OCI-LY7 (cell line): ENCODE results near the gene SMAD5. TPM values are rescaled to one million over a fixed set of nuclear protein-coding genes. Genes with fewer than 3 reads are reported as not detected.

Experiments used
- BruUV-seq: library from RNA; stranded (reverse); fragments of 400-500 nt; replicated peaks from 2 replicates; lab custom pipeline; 2021; lab: Mats Ljungman, UMichigan
- CTCF ChIA-PET: fragments of 300-600 bp; sonication (Branson Sonifier 250); formaldehyde crosslinking; loops from one replicate; lab custom pipeline; 2022; ENCODE audit warnings: antibody characterized with exemption; ENCODE audit not compliant: unreplicated experiment; lab: Charles Lee
- POLR2A ChIA-PET: fragments of 300-600 bp; sonication (Branson Sonifier 250); formaldehyde crosslinking; loops from one replicate; lab custom pipeline; 2022; ENCODE audit warnings: antibody characterized with exemption; lab: Charles Lee
- DNase-seq: peaks from one replicate; pipeline ENCODE4 v3.0.0-alpha.2; 2015; ENCODE audit warnings: low spot score
- H2AFZ ChIP-seq: fragments of 200-600 bp; sonication (generic), shearing (Covaris generic); 2 replicates; pipeline ENCODE4 v1.6.1; 2014; ENCODE audit warnings: mild to moderate bottlenecking, antibody characterized with exemption, low read length, moderate library complexity
- H3K27ac ChIP-seq: fragments of 200-600 bp; sonication (generic); 2 replicates; pipeline ENCODE4 v1.5.1; 2014; ENCODE audit warnings: mixed run types, low read depth, mild to moderate bottlenecking, moderate library complexity, low read length, inconsistent platforms; ENCODE audit not compliant: poor library complexity, severe bottlenecking
- H3K36me3 ChIP-seq: fragments of 200-600 bp; sonication (generic); 2 replicates; pipeline ENCODE4 v1.6.1; 2014; ENCODE audit warnings: mild to moderate bottlenecking, antibody characterized with exemption, low read length, moderate library complexity, mixed read lengths; ENCODE audit not compliant: insufficient read depth
- H3K4me1 ChIP-seq: fragments of 200-600 bp; sonication (generic); 2 replicates; pipeline ENCODE4 v1.5.1; 2014; ENCODE audit warnings: mild to moderate bottlenecking, low read length; ENCODE audit not compliant: insufficient read depth, poor library complexity, severe bottlenecking
- H3K4me2 ChIP-seq: fragments of 200-600 bp; sonication (generic); 2 replicates; pipeline ENCODE4 v1.6.1; 2014; ENCODE audit warnings: mild to moderate bottlenecking, low read length
- H3K4me3 ChIP-seq: fragments of 200-600 bp; sonication (generic); 2 replicates; pipeline ENCODE4 v1.5.1; 2014; ENCODE audit warnings: mild to moderate bottlenecking, low read depth, low read length; ENCODE audit not compliant: poor library complexity, severe bottlenecking
- H3K79me2 ChIP-seq: fragments of 200-600 bp; sonication (generic); 2 replicates; pipeline ENCODE4 v1.6.1; 2016; ENCODE audit warnings: low read depth, mild to moderate bottlenecking, low read length, moderate library complexity, mixed read lengths; ENCODE audit not compliant: insufficient read depth
- H3K9me2 ChIP-seq: fragments of 200-600 bp; sonication (generic); 2 replicates; pipeline ENCODE4 v1.6.1; 2016; ENCODE audit warnings: mild to moderate bottlenecking, low read length, mixed read lengths; ENCODE audit not compliant: insufficient read depth
- H3K9me3 ChIP-seq: fragments of 200-600 bp; sonication (generic); 2 replicates; pipeline ENCODE4 v1.6.1; 2014; ENCODE audit warnings: mild to moderate bottlenecking, mixed run types, low read length, mixed read lengths
- H4K20me1 ChIP-seq: fragments of 200-600 bp; sonication (generic); 2 replicates; pipeline ENCODE4 v1.6.1; 2014; ENCODE audit warnings: mild to moderate bottlenecking, antibody characterized with exemption, low read length, moderate library complexity, mixed read lengths; ENCODE audit not compliant: insufficient read depth
- CTCF ChIP-seq: fragments of 200-600 bp; sonication (generic); conservative IDR thresholded peaks from 2 replicates; pipeline ENCODE4 v1.5.1; 2014; ENCODE audit warnings: mild to moderate bottlenecking, antibody characterized with exemption, low read length, moderate library complexity, mixed read lengths
- EZH2phosphoT487 ChIP-seq: fragments of 200-600 bp; sonication (generic); IDR thresholded peaks from 2 replicates; pipeline ENCODE4 v1.6.1; 2018; ENCODE audit warnings: low read depth, borderline replicate concordance, mild to moderate bottlenecking, mixed run types, antibody characterized with exemption, low read length, moderate library complexity, mixed read lengths
- intact Hi-C: fragments of 100-400 bp; cut with micrococcal nuclease; formaldehyde crosslinking; loops from one replicate; pipeline ENCODE4 v1.10.0; 2022; ENCODE audit not compliant: unreplicated experiment
- total RNA-seq, 2 experiments: library from RNA; depleted of rRNA in 1 of 2; stranded (reverse); fragments of >200 nt in 1 of 2; shearing (Covaris generic) in 1 of 2; gene quantifications; 2 replicates each; pipeline ENCODE4 v1.2.3, GENCODE V29; 2014 to 2022

SMAD5 gene
- total RNA-seq, 2 experiments from 2014 or later = 32.9 to 94.5 TPM

GRCh38 chr5:136104306-136104965 is 28.2 kb upstream of the SMAD5 start:
- Histone ChIP-seq H4K20me1 (no peaks in the 10 kb centered on the region), H3K4me1 (peaks cover 10% of the 10 kb centered on the region), H3K4me3 (no peak overlapping the region), H3K36me3 (no peaks in the 10 kb centered on the region), H3K9me2 (no peaks in the 10 kb centered on the region), H3K27ac (no peak overlapping the region), H3K4me2 (peak overlapping the region; percentile 28), H3K9me3 (no peaks in the 10 kb centered on the region), H2AFZ (peak overlapping the region; percentile 94), H3K79me2 (no peaks in the 10 kb centered on the region)
- intact Hi-C loops = no loop called here
- TF ChIP-seq CTCF (no peak), EZH2phosphoT487 (no peak)
- ChIA-PET CTCF (interaction anchor here (1.6 kb wide), 1 partner anchor 21 kb away, joined by 4 read pairs; no protein-coding TSS in a partner anchor), POLR2A (interaction anchor here (0.5 to 1.5 kb wide), 7 partner anchors 9 to 920 kb away, joined by 3 to 5 read pairs (median 3); partner anchors contain the start of gene SMAD5)
- DNase-seq = peak; percentile 30
- BruUV-seq = no TSS peak

GRCh38 chr5:136106351-136107031 is 26.2 kb upstream of the SMAD5 start:
- Histone ChIP-seq H3K9me3 (no peaks in the 10 kb centered on the region), H3K9me2 (no peaks in the 10 kb centered on the region), H3K4me2 (no peak overlapping the region), H3K4me3 (no peak overlapping the region), H3K27ac (no peak overlapping the region), H2AFZ (no peak overlapping the region), H3K36me3 (no peaks in the 10 kb centered on the region), H3K4me1 (peaks cover 19% of the 10 kb centered on the region), H4K20me1 (no peaks in the 10 kb centered on the region), H3K79me2 (no peaks in the 10 kb centered on the region)
- BruUV-seq = no TSS peak
- TF ChIP-seq EZH2phosphoT487 (no peak), CTCF (no peak)
- CTCF ChIA-PET = no interaction called here
- POLR2A ChIA-PET = no interaction called here
- DNase-seq = no peak
- intact Hi-C loops = no loop called here
